PFSK-1 (cell line): Measurements from ENCODE around the gene SUSD4.

Experiments used
- SIN3A ChIP-seq: IDR thresholded peaks from 2 replicates; pipeline ENCODE4 v1.6.1; 2012; ENCODE audit warnings: mild to moderate bottlenecking, low read length, moderate library complexity, borderline replicate concordance; ENCODE audit not compliant: insufficient read depth
- TAF1 ChIP-seq: IDR thresholded peaks from 2 replicates; pipeline ENCODE4 v1.6.1; 2012; ENCODE audit warnings: low read length, control low read depth, borderline replicate concordance; ENCODE audit not compliant: insufficient read depth
- TF ChIP-seq, protein P1 (sequence below), 2 experiments: IDR thresholded peaks; 2 replicates each; pipeline versions ENCODE4 v1.6.1 to v1.8.0; 2011 to 2012; ENCODE audit warnings: low read depth in 2 of 2, low read length in 2 of 2, control low read depth in 1 of 2, inconsistent platforms in 1 of 2, mild to moderate bottlenecking in 1 of 2, moderate library complexity in 1 of 2; ENCODE audit not compliant: insufficient read depth in 1 of 2

DNA sequence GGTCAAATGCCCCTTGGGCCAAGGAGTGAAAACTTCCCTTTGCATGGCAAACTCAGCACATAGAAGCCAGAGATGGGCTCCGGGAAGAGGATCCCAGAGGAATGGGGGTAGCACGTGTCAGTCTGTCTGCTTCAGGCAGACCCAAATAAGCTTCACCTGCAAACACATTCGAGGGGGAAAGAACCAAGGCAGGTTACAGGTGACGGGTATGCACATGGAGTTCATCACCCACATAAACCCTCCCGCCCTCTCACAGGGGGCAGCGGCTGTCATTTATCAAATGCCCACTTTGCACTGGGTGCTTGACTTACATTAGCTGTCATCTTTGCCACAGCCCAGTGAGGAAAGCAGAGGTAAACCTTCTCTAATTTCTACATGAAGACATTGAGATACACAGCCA lies 147.9 kb downstream of the SUSD4 start:
- TF ChIP-seq SIN3A (no peak), TAF1 (no peak)
- TF ChIP-seq, protein P1, sequence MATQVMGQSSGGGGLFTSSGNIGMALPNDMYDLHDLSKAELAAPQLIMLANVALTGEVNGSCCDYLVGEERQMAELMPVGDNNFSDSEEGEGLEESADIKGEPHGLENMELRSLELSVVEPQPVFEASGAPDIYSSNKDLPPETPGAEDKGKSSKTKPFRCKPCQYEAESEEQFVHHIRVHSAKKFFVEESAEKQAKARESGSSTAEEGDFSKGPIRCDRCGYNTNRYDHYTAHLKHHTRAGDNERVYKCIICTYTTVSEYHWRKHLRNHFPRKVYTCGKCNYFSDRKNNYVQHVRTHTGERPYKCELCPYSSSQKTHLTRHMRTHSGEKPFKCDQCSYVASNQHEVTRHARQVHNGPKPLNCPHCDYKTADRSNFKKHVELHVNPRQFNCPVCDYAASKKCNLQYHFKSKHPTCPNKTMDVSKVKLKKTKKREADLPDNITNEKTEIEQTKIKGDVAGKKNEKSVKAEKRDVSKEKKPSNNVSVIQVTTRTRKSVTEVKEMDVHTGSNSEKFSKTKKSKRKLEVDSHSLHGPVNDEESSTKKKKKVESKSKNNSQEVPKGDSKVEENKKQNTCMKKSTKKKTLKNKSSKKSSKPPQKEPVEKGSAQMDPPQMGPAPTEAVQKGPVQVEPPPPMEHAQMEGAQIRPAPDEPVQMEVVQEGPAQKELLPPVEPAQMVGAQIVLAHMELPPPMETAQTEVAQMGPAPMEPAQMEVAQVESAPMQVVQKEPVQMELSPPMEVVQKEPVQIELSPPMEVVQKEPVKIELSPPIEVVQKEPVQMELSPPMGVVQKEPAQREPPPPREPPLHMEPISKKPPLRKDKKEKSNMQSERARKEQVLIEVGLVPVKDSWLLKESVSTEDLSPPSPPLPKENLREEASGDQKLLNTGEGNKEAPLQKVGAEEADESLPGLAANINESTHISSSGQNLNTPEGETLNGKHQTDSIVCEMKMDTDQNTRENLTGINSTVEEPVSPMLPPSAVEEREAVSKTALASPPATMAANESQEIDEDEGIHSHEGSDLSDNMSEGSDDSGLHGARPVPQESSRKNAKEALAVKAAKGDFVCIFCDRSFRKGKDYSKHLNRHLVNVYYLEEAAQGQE (IDR thresholded peaks at IDR 0.05; ENCODE audit: insufficient read depth in 1 of 2, low read depth in 2 of 2, low read length in 2 of 2) = no peak
